ENCODE data around the gene CDCA5. TPM values are rescaled to one million over a fixed set of nuclear protein-coding genes. Genes with fewer than 3 reads are reported as not detected.
A peak's percentile ranks its signal among the peaks of the same experiment; 100 is the strongest.

The CDCA5 gene
- total RNA-seq, 1 experiment from 2014 or later: 72.1 TPM

- Histone ChIP-seq H3K4me2 (ENCODE audit: low read length) (peak overlapping the region; percentile 92; the same call in 1 of the 2 replicates), H2AFZ (ENCODE audit: low read depth, low read length, poor library complexity, severe bottlenecking) (no peak overlapping the region), H3K27ac (ENCODE audit: low read depth, low read length) (peak overlapping the region; percentile 4), H3K27me3 (ENCODE audit: insufficient read depth, low read length) (no peaks in the 10 kb centered on the region), H3K36me3 (ENCODE audit: control insufficient read depth in 1 of 2, insufficient read depth in 2 of 2, low read length in 2 of 2) (peaks cover 2 to 8% of the 10 kb centered on the region in 2 experiments; a peak in 2 of 4 replicates), H3K9ac (ENCODE audit: low read length) (no peak overlapping the region), H3K4me3 (replicated peaks in 1 of 2; ENCODE audit: low read depth in 1 of 2, low read length in 2 of 2) (no peak overlapping the region), H3K9me3 (ENCODE audit: control insufficient read depth in 1 of 2, insufficient read depth in 1 of 2, low read depth in 1 of 2, low read length in 2 of 2) (no peaks in the 10 kb centered on the region), H3K4me1 (ENCODE audit: control insufficient read depth in 1 of 2, insufficient read depth in 2 of 2, low read length in 2 of 2) (peaks cover 27 to 35% of the 10 kb centered on the region in 2 experiments), H3K79me2 (ENCODE audit: insufficient read depth, low read length) (peaks cover 25% of the 10 kb centered on the region), H3K9me2 (ENCODE audit: insufficient read depth) (no peaks in the 10 kb centered on the region), H4K20me1 (ENCODE audit: insufficient read depth) (no peaks in the 10 kb centered on the region)
- ChIA-PET POLR2A (no interaction called here), RAD21 (ENCODE audit: low non-redundant PET in 1 of 2, low total read pairs in 2 of 2, uncharacterized antibody in 2 of 2, unreplicated experiment in 2 of 2) (no interaction called here), CTCF (no interaction called here)
- BruUV-seq (replicated peaks): no TSS peak
- TF ChIP-seq REST (IDR thresholded peaks at IDR 0.05; ENCODE audit: low read depth): no peak
- TF ChIP-seq TCF7L2 (IDR thresholded peaks at IDR 0.05; ENCODE audit: borderline replicate concordance, extremely low read depth, insufficient read depth, insufficient read length): no peak
- TF ChIP-seq SIN3A (IDR thresholded peaks at IDR 0.05; ENCODE audit: low read depth): no peak
- no peak for TF ChIP-seq ZFX (IDR thresholded peaks at IDR 0.05)
- no peak for TF ChIP-seq CBX3 (IDR thresholded peaks at IDR 0.05; ENCODE audit: low read depth)
- TF ChIP-seq ZNF274 (IDR thresholded peaks at IDR 0.05; ENCODE audit: low read depth, low read length): no peak
- TF ChIP-seq FOSL1 (IDR thresholded peaks at IDR 0.05; ENCODE audit: low read depth): no peak
- no peak for TF ChIP-seq EZH2 (IDR thresholded peaks at IDR 0.05)
- no peak for TF ChIP-seq CEBPB (IDR thresholded peaks at IDR 0.05; ENCODE audit: low read depth)
- TF ChIP-seq POLR2A (IDR thresholded peaks at IDR 0.05; ENCODE audit: borderline replicate concordance, extremely low read depth, insufficient read depth, insufficient read length): no peak
- no peak for TF ChIP-seq ZBTB33 (IDR thresholded peaks at IDR 0.05; ENCODE audit: extremely low read depth, insufficient replicate concordance, low read length)
- no peak for TF ChIP-seq SP1 (IDR thresholded peaks at IDR 0.05; ENCODE audit: low read depth)
- no peak for TF ChIP-seq YY1 (IDR thresholded peaks at IDR 0.05; ENCODE audit: extremely low read depth, insufficient replicate concordance, low read depth, low read length)
- TF ChIP-seq RAD21 (IDR thresholded peaks at IDR 0.05; ENCODE audit: low read depth): no peak
- no peak for TF ChIP-seq MAX (IDR thresholded peaks at IDR 0.05)
- no peak for TF ChIP-seq ATF3 (IDR thresholded peaks at IDR 0.05)
- intact Hi-C loops (cut with micrococcal nuclease): loop anchor here (5.0 kb wide), 1 partner anchor 38 kb away; the partner anchor contains the start of genes CDCA5 and ZFPL1
- DNase-seq (ENCODE audit: low read depth, low spot score) (no peak), ATAC-seq (no peak)
Measured at GRCh38 chr11:65043881-65044501, 39.8 kb downstream of the CDCA5 start.
